ENCODE results near the gene GPATCH11.

DNA sequence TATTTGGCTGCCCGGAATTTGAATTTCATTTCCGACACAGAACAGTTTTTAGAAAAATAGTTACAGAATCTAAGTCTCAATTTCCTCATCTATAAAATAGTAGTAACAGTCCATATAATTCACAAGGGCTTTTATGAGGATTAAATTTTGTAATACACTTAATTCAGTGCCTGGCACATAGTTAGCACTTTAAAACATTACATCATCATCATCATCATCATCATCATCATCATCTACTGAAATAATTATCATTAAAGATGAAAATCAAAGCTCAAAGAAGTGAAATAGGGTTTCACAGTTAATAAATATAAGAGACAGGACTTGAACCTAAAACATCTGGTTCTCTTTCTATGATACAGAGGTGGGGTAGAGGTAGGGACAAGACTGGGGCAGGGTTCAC lies 13.4 kb upstream of the GPATCH11 start:
- TF ChIP-seq, protein P1, sequence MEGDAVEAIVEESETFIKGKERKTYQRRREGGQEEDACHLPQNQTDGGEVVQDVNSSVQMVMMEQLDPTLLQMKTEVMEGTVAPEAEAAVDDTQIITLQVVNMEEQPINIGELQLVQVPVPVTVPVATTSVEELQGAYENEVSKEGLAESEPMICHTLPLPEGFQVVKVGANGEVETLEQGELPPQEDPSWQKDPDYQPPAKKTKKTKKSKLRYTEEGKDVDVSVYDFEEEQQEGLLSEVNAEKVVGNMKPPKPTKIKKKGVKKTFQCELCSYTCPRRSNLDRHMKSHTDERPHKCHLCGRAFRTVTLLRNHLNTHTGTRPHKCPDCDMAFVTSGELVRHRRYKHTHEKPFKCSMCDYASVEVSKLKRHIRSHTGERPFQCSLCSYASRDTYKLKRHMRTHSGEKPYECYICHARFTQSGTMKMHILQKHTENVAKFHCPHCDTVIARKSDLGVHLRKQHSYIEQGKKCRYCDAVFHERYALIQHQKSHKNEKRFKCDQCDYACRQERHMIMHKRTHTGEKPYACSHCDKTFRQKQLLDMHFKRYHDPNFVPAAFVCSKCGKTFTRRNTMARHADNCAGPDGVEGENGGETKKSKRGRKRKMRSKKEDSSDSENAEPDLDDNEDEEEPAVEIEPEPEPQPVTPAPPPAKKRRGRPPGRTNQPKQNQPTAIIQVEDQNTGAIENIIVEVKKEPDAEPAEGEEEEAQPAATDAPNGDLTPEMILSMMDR (IDR thresholded peaks at IDR 0.05; ENCODE audit: insufficient read depth, low read length, poor library complexity, severe bottlenecking): no peak
- no peak for TF ChIP-seq EZH2phosphoT487 (conservative IDR thresholded peaks at IDR 0.05; ENCODE audit: low read length)
